AG04450 (cell line): ENCODE data around the gene TRIO. TPM values are rescaled to one million over a fixed set of nuclear protein-coding genes. Genes with fewer than 3 reads are reported as not detected.

Source experiments
- CTCF ChIA-PET: fragments of 300-600, 350-600 bp; formaldehyde crosslinking; extraction: SDS; loops from one replicate; lab custom pipeline; 2022; ENCODE audit warnings: antibody characterized with exemption, inconsistent platforms; lab: Charles Lee
- POLR2A ChIA-PET: fragments of 350-600 bp; formaldehyde crosslinking; extraction: SDS; loops from one replicate; lab custom pipeline; 2021; ENCODE audit warnings: antibody characterized with exemption, inconsistent platforms; lab: Yijun Ruan, JAX
- DNase-seq: peaks from one replicate; pipeline ENCODE4 v3.0.0-alpha.2; 2011; ENCODE audit warnings: low read depth, low spot score
- H3K27ac ChIP-seq: one replicate; pipeline ENCODE4 v1.5.1; 2012; ENCODE audit warnings: low read depth, low read length, control low read depth
- H3K27me3 ChIP-seq: one replicate; pipeline ENCODE4 v1.6.0; 2012; ENCODE audit warnings: low read length; ENCODE audit not compliant: control insufficient read depth, insufficient read depth
- H3K4me3 ChIP-seq: 2 replicates; pipeline ENCODE4 v1.5.1; 2011; ENCODE audit warnings: mild to moderate bottlenecking, low read depth, low read length, control low read depth
- H3K9me3 ChIP-seq: 2 replicates; pipeline ENCODE4 v1.5.1; 2012; ENCODE audit warnings: low read length; ENCODE audit not compliant: control insufficient read depth, insufficient read depth
- polyA plus RNA-seq: library from polyadenylated mRNA; depleted of rRNA; stranded (reverse); fragments of >200 nt; gene quantifications from 2 replicates; pipeline ENCODE4 v1.2.3, GENCODE V29; 2011
- TF ChIP-seq, protein P1 (sequence below): IDR thresholded peaks from 2 replicates; pipeline ENCODE4 v1.5.1; 2011; ENCODE audit warnings: low read depth, low read length, control low read depth, inconsistent platforms

TRIO gene
- polyA plus RNA-seq, 1 experiment = 268 TPM

DNA sequence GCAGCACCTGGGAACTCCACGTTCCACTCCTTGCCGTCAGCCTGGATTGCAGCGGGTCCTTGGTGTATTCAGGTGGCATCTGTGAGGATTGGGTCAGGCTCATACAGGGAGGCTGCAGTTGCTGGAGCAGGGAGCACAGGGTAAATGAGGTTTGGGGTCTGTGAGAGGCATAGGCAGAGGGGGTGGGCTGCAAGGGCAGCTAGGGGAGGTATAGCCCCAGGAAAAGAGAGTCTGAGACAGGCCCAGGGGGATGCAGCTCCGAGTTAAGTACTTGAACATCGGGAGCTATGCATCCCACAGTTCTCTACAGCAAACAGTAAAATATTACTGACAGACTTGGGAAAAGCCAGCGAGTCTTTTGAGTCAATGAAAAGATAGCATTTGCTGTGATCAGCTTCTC, 101.6 kb downstream of the TRIO start:
- DNase-seq = no peak
- ChIA-PET POLR2A (interaction anchor here (0.8 kb wide), 1 partner anchor 24 kb away, joined by 5 read pairs; no protein-coding TSS in a partner anchor), CTCF (interaction anchor here (1.5 to 2.3 kb wide), 2 partner anchors 26 to 268 kb away, joined by 4 to 5 read pairs; no protein-coding TSS in a partner anchor)
- H3K9me3 ChIP-seq = no peaks in the 10 kb centered on the region
- no peak overlapping the region for H3K4me3 ChIP-seq
- no peaks in the 10 kb centered on the region for H3K27me3 ChIP-seq
- TF ChIP-seq, protein P1, sequence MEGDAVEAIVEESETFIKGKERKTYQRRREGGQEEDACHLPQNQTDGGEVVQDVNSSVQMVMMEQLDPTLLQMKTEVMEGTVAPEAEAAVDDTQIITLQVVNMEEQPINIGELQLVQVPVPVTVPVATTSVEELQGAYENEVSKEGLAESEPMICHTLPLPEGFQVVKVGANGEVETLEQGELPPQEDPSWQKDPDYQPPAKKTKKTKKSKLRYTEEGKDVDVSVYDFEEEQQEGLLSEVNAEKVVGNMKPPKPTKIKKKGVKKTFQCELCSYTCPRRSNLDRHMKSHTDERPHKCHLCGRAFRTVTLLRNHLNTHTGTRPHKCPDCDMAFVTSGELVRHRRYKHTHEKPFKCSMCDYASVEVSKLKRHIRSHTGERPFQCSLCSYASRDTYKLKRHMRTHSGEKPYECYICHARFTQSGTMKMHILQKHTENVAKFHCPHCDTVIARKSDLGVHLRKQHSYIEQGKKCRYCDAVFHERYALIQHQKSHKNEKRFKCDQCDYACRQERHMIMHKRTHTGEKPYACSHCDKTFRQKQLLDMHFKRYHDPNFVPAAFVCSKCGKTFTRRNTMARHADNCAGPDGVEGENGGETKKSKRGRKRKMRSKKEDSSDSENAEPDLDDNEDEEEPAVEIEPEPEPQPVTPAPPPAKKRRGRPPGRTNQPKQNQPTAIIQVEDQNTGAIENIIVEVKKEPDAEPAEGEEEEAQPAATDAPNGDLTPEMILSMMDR = no peak
- H3K27ac ChIP-seq = no peak overlapping the region

DNA sequence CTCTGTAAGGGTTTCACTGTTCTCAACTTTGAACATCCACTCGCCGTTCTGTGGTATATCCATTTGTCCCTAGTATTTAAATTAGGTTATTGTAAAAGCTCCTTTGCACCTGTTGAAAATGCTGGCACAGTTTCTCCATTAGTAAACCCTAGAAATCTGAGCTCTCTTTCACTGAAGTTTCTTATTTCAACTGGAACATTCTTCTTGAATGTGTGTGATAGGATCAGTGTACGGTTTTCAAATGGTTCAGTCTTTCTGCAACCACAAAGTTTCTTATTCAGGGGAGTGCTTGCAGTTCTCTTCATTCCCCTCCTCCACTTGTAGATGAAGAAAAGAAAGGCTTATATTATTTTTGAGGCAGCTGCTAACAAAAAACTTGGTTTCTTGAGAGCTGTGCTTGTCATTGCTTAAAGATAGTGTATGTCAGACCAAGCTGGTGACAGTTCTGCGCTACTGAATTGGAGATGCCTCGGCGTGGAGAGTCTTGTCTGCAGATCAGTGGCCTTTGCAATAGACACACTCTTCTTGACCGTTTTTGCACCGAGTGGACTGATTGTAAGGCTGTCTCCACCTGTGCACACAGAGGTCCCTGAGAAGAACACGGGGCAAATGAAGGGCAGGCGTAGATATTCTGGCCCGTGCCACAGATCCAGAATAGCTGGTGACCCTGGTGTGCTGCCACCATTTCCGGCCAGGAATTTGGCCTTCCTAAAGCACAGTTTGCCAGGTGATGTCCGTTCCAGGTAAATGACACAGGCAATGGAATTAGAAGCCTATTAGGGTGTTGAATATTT, 102.2 kb downstream of the TRIO start:
- DNase-seq = no peak
- H3K27ac ChIP-seq = peak overlapping the region; percentile 22
- CTCF ChIA-PET = interaction anchor here (1.1 to 2.3 kb wide), 3 partner anchors 25 to 268 kb away, joined by 3 to 5 read pairs (median 4); no protein-coding TSS in a partner anchor
- TF ChIP-seq, protein P1 = no peak
- no peaks in the 10 kb centered on the region for H3K27me3 ChIP-seq
- POLR2A ChIA-PET = interaction anchor here (0.8 kb wide), 1 partner anchor 23 kb away, joined by 5 read pairs; no protein-coding TSS in a partner anchor
- H3K4me3 ChIP-seq = no peak overlapping the region
- H3K9me3 ChIP-seq = no peaks in the 10 kb centered on the region

DNA sequence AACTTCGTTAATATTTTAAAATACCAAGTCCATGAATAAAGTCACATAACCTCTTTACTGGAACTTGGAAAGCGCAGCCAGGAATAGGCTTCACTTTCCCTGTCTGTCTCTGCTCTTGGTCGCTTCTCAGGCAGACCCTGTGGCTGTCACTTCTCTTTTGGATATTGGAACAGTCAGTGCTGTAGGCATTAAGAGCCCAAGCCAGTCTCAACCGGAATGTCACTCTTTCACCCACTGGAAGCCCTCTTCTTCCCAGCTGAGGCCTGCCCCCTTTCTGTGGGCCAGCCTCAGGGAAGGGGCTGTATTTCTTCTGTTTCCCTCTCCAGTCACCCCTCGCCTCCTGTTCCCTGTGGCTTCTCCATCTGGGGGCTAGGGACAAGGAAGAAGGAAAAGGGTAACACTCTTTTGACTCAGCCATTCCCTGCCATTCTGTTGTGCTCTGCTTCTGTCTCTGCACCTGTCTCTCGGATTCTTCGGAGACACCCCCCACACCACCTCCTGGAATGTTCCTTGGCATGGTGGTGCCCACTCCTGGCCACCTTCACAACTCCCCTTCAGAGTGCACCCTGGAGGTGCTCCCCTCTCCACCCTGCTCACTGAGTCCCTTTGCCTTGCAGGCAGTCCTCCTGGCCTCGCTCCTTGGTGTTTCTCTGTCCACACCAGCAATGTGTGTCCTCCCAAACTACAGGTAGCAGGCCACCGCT, 103.4 kb downstream of the TRIO start:
- POLR2A ChIA-PET = interaction anchor here (0.6 kb wide), 1 partner anchor 37 kb away, joined by 3 read pairs; no protein-coding TSS in a partner anchor

DNA sequence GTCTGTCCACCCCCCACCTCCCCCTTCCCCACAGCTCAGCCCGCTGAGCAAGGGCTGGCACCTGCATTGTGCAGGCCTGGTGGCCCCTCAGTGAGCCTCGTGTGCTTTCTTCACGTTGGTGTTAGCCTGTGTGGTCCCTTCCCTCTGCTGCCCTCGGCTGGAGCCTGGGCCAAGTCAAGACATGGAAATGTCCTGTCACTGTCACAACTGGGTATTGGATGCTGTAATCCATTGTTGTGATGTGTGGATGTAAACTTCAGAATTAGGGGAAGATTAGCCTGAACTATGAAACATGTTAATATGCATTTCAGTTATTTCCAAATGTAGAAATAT, 103.9 kb downstream of the TRIO start:
- H3K27me3 ChIP-seq = no peaks in the 10 kb centered on the region
- H3K4me3 ChIP-seq = no peak overlapping the region
- TF ChIP-seq, protein P1 = no peak

More for the DNA sequence above, 103.4 kb downstream of the TRIO start:
- no peak overlapping the region for H3K4me3 ChIP-seq
- DNase-seq = no peak
- CTCF ChIA-PET = no interaction called here
- peak overlapping the region; percentile 39 for H3K27ac ChIP-seq
- TF ChIP-seq, protein P1 = no peak; the same call in 1 of the 2 replicates
- H3K9me3 ChIP-seq = no peaks in the 10 kb centered on the region
- no peaks in the 10 kb centered on the region for H3K27me3 ChIP-seq

More for the DNA sequence above, 103.9 kb downstream of the TRIO start:
- Histone ChIP-seq H3K27ac (no peak overlapping the region), H3K9me3 (no peaks in the 10 kb centered on the region)
- ChIA-PET POLR2A (no interaction called here), CTCF (no interaction called here)
- DNase-seq = no peak
